MM.1S (cell line): Measurements from ENCODE around the gene SAMSN1.

Experiments used
- DNase-seq: peaks from one replicate; pipeline ENCODE4 v3.0.0-alpha.2; 2015
- H2AFZ ChIP-seq: fragments of 300-600 bp; sonication (generic); 2 replicates; pipeline ENCODE4 v1.6.0; 2016; ENCODE audit warnings: antibody characterized with exemption, low read length
- H3F3A ChIP-seq: fragments of 300-600 bp; sonication (generic); 2 replicates; pipeline ENCODE4 v1.6.1; 2016; ENCODE audit warnings: mild to moderate bottlenecking, antibody characterized with exemption, low read length, moderate library complexity, mixed read lengths; ENCODE audit not compliant: insufficient read depth
- H3K27ac ChIP-seq: fragments of 300-600 bp; sonication (generic); 2 replicates; pipeline ENCODE4 v1.5.1; 2016; ENCODE audit warnings: mild to moderate bottlenecking, low read length
- H3K27me3 ChIP-seq: fragments of 300-600 bp; sonication (generic); replicated peaks from 2 replicates; pipeline ENCODE4 v1.6.0; 2016; ENCODE audit warnings: low read length; ENCODE audit not compliant: insufficient read depth
- H3K36me3 ChIP-seq: fragments of 300-600 bp; sonication (generic); replicated peaks from 2 replicates; pipeline ENCODE4 v1.6.1; 2016; ENCODE audit warnings: mild to moderate bottlenecking, low read length, mixed read lengths; ENCODE audit not compliant: insufficient read depth
- H3K4me1 ChIP-seq: fragments of 300-600 bp; sonication (generic); 2 replicates; pipeline ENCODE4 v1.6.1; 2016; ENCODE audit warnings: low read length, mixed read lengths
- H3K4me2 ChIP-seq: fragments of 300-600 bp; sonication (generic); 2 replicates; pipeline ENCODE4 v1.6.0; 2016; ENCODE audit warnings: low read depth, low read length
- H3K4me3 ChIP-seq: fragments of 300-600 bp; sonication (generic); 2 replicates; pipeline ENCODE4 v1.5.1; 2016; ENCODE audit warnings: low read length, mixed read lengths
- H3K79me2 ChIP-seq: fragments of 300-600 bp; sonication (generic); 2 replicates; pipeline ENCODE4 v1.6.1; 2016; ENCODE audit warnings: mixed run types, low read length, mixed read lengths
- H3K9ac ChIP-seq: fragments of 300-600 bp; sonication (generic); 2 replicates; pipeline ENCODE4 v1.6.1; 2016; ENCODE audit warnings: low read length, mixed read lengths
- H3K9me2 ChIP-seq: fragments of 300-600 bp; sonication (generic); replicated peaks from 2 replicates; pipeline ENCODE4 v1.6.1; 2016; ENCODE audit warnings: mild to moderate bottlenecking, low read length, mixed read lengths; ENCODE audit not compliant: insufficient read depth
- H3K9me3 ChIP-seq: fragments of 300-600 bp; sonication (generic); replicated peaks from 2 replicates; pipeline ENCODE4 v1.6.1; 2016; ENCODE audit warnings: mild to moderate bottlenecking, low read length, mixed read lengths; ENCODE audit not compliant: insufficient read depth
- H4K20me1 ChIP-seq: fragments of 300-600 bp; sonication (generic); 2 replicates; pipeline ENCODE4 v1.6.1; 2016; ENCODE audit warnings: mild to moderate bottlenecking, low read length, moderate library complexity, mixed read lengths; ENCODE audit not compliant: insufficient read depth
- EZH2 ChIP-seq: fragments of 300-600 bp; sonication (generic); optimal IDR thresholded peaks from 2 replicates; pipeline ENCODE3; 2017; ENCODE audit warnings: low read depth, mild to moderate bottlenecking, antibody characterized with exemption, low read length, mixed read lengths
- EZH2phosphoT487 ChIP-seq: fragments of 300-600 bp; sonication (generic); IDR thresholded peaks from 2 replicates; pipeline ENCODE4 v1.6.1; 2018; ENCODE audit warnings: antibody characterized with exemption, low read length
- TF ChIP-seq, protein P1 (sequence below): fragments of 300-600 bp; sonication (generic); IDR thresholded peaks from 2 replicates; pipeline ENCODE4 v1.5.1; 2016; ENCODE audit warnings: antibody characterized with exemption, low read length, mixed read lengths

The SAMSN1 gene

DNA sequence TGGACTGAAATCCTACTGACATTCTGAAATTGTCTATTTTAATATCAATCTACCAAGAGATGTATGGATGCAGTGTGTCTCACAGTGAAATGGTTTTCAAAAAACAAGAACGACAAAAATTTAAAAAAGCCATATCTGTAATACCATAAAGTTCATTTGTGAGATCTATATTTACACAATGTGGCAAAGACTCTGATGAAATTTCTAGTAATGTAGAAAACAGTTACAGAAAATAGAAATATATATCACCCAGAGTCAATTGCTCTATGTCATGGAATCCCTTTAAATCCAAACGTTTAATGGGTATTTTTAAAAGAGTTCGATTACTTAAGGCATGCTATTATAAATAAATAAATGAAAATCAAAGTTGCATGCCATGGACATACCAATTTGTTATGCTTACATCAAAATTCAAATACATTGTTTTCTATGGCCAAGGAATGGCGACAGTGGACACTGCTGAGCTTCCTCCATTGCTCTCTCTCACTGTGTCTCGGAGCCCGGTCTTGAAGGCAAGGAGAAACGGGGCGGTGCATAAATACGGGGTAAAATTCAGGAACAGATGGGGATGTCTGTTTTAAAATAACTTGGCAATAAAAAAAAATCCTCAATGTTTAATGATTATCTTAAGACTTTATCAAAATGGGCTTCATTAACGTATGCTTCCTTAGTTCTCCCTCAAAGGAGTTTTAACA lies 37.0 kb upstream of the SAMSN1 start:
- no peaks in the 10 kb centered on the region for H3K4me1 ChIP-seq
- no peak overlapping the region for H3K27ac ChIP-seq
- no peak overlapping the region for H3K9ac ChIP-seq
- no peak overlapping the region for H2AFZ ChIP-seq
- TF ChIP-seq EZH2 (no peak), EZH2phosphoT487 (no peak)
- TF ChIP-seq, protein P1, sequence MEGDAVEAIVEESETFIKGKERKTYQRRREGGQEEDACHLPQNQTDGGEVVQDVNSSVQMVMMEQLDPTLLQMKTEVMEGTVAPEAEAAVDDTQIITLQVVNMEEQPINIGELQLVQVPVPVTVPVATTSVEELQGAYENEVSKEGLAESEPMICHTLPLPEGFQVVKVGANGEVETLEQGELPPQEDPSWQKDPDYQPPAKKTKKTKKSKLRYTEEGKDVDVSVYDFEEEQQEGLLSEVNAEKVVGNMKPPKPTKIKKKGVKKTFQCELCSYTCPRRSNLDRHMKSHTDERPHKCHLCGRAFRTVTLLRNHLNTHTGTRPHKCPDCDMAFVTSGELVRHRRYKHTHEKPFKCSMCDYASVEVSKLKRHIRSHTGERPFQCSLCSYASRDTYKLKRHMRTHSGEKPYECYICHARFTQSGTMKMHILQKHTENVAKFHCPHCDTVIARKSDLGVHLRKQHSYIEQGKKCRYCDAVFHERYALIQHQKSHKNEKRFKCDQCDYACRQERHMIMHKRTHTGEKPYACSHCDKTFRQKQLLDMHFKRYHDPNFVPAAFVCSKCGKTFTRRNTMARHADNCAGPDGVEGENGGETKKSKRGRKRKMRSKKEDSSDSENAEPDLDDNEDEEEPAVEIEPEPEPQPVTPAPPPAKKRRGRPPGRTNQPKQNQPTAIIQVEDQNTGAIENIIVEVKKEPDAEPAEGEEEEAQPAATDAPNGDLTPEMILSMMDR, result no peak
- no peaks in the 10 kb centered on the region for H3F3A ChIP-seq
- no peak overlapping the region for H3K4me2 ChIP-seq
- H3K27me3 ChIP-seq, result no peaks in the 10 kb centered on the region
- H3K79me2 ChIP-seq, result no peaks in the 10 kb centered on the region
- H3K36me3 ChIP-seq, result no peaks in the 10 kb centered on the region
- no peaks in the 10 kb centered on the region for H3K9me3 ChIP-seq
- no peaks in the 10 kb centered on the region for H4K20me1 ChIP-seq
- H3K4me3 ChIP-seq, result no peak overlapping the region
- no peak for DNase-seq
- H3K9me2 ChIP-seq, result no peaks in the 10 kb centered on the region

DNA sequence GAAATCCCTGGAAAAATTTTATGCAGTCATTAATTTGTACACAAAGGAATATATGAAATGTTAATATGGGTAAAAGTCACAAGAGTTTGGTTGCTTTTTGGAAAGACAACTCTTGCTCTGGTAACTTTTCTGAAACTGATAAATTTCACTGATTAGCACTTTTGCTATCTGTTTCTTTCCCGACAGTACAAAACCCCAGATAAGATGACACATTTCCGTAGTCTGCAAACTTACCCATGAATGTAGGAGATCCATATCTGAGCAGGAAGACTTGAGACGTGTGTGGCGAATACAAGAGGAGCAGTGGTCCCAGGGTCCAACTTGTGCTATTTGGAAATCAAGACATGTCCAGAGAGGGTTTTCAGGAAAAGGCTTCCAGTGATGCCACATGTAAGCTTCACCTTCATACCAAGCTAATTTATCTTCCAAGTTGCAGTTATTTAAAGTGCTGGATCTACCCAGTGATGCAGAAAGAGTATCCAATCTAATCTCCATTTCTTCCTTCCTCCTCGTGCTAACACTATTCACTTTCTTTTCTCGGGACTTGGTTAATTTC lies 35.9 kb upstream of the SAMSN1 start:
- Histone ChIP-seq H3K27me3 (no peaks in the 10 kb centered on the region), H3K4me2 (no peak overlapping the region), H3K27ac (no peak overlapping the region), H3F3A (no peaks in the 10 kb centered on the region), H3K79me2 (no peaks in the 10 kb centered on the region), H3K9me3 (no peaks in the 10 kb centered on the region), H3K9ac (no peak overlapping the region), H2AFZ (no peak overlapping the region), H3K36me3 (no peaks in the 10 kb centered on the region), H4K20me1 (no peaks in the 10 kb centered on the region), H3K4me3 (no peak overlapping the region), H3K4me1 (no peaks in the 10 kb centered on the region), H3K9me2 (no peaks in the 10 kb centered on the region)
- no peak for DNase-seq
- TF ChIP-seq EZH2phosphoT487 (no peak), EZH2 (no peak)
- TF ChIP-seq, protein P1, result no peak

DNA sequence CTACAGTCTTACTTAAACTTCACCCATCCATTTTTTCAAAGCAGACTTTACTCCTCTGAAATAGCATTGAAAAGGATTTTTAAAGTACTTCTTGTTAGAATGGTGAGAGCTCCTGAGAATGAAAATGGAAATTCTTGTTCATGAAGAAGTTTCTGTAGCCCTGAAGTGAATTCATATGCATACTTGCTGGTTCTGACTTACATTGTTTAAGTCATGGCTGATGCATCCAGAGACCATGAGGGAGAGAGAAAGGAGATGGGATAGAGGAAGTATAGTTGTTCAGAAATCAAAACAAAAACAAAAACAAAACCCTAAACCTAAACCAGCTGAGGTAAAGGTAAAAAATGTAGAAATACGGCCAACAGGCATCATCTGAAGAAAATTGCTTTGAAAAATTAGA lies 27.1 kb upstream of the SAMSN1 start:
- no peaks in the 10 kb centered on the region for H3K9me2 ChIP-seq
- no peaks in the 10 kb centered on the region for H3K9me3 ChIP-seq
- no peaks in the 10 kb centered on the region for H3K79me2 ChIP-seq
- H4K20me1 ChIP-seq, result no peaks in the 10 kb centered on the region
- H3K4me2 ChIP-seq, result no peak overlapping the region
- no peak for DNase-seq
- TF ChIP-seq EZH2, result no peak
- TF ChIP-seq, protein P1, result no peak
- no peak for TF ChIP-seq EZH2phosphoT487
- 0 out of 2 replicates have a peak, but pooled peaks cover 2% of the 10 kb centered on the region for H3K4me1 ChIP-seq
- H3F3A ChIP-seq, result no peaks in the 10 kb centered on the region
- no peak overlapping the region for H3K4me3 ChIP-seq
- H3K27ac ChIP-seq, result no peak overlapping the region
- no peak overlapping the region for H2AFZ ChIP-seq
- no peaks in the 10 kb centered on the region for H3K36me3 ChIP-seq
- no peak overlapping the region for H3K9ac ChIP-seq
- H3K27me3 ChIP-seq, result no peaks in the 10 kb centered on the region
